Stomach (tissue), 4 donors: ENCODE measurements around the gene NRXN2.

Source experiments
- POLR2A ChIP-seq, 4 donors: fragments of 450-650 bp; IDR thresholded peaks; one replicate each; pipeline ENCODE4 v1.6.1; 2016; ENCODE audit warnings: antibody characterized with exemption in 4 of 4, control low read depth in 2 of 4, mild to moderate bottlenecking in 1 of 4, moderate library complexity in 1 of 4
- POLR2AphosphoS5 ChIP-seq, 3 donors: sonication (generic); formaldehyde crosslinking; IDR thresholded peaks; one replicate each; pipeline ENCODE4 v1.6.1; 2016; ENCODE audit warnings: antibody characterized with exemption in 3 of 3
- TF ChIP-seq, protein P1 (sequence below), 7 experiments: fragments of 450-650 bp in 4 of 7; fragments of 200-600 bp in 3 of 7; sonication (generic) in 3 of 7; IDR thresholded peaks; one replicate each; pipeline ENCODE4 v1.5.1; 2016 to 2019; ENCODE audit warnings: antibody characterized with exemption in 7 of 7, control low read depth in 2 of 7, mild to moderate bottlenecking in 1 of 7

DNA sequence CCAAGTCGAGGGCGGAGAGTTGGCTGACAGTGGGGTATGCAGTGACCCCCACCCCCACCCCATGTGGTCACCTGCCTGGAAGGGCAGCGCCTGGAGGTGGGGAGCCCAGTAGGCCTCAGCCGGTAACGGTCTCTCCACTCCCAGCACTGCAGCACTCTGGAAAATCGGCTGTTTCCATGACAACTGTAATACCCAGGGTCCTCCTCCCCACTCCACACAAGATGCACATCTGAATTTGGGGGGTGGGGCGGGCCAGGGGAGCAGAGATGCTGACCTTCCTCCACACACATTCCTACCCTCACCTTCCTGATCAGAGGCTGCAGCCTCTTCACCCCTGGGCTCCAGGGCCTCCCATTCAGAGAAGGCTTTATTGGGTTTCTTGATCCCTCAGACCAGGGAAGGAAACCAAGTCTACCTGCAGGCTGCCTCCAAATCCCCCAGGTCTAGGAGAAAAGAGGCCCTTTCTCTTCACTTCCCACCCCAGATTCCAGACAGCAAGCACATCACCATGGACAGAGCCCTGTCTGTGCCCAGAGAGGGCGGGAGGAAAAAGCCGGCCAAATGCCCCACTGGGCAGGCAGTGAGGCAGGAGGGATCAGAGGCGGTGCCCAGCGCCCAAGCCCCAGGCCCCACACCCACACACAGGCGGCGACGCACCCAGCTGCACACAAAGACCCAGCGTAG is 85.5 kb downstream of the NRXN2 start:
- TF ChIP-seq POLR2AphosphoS5 (IDR thresholded peaks at IDR 0.05) (no peak), POLR2A (IDR thresholded peaks at IDR 0.05) (no peak)
- TF ChIP-seq, protein P1, sequence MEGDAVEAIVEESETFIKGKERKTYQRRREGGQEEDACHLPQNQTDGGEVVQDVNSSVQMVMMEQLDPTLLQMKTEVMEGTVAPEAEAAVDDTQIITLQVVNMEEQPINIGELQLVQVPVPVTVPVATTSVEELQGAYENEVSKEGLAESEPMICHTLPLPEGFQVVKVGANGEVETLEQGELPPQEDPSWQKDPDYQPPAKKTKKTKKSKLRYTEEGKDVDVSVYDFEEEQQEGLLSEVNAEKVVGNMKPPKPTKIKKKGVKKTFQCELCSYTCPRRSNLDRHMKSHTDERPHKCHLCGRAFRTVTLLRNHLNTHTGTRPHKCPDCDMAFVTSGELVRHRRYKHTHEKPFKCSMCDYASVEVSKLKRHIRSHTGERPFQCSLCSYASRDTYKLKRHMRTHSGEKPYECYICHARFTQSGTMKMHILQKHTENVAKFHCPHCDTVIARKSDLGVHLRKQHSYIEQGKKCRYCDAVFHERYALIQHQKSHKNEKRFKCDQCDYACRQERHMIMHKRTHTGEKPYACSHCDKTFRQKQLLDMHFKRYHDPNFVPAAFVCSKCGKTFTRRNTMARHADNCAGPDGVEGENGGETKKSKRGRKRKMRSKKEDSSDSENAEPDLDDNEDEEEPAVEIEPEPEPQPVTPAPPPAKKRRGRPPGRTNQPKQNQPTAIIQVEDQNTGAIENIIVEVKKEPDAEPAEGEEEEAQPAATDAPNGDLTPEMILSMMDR (IDR thresholded peaks at IDR 0.05) = no peak
